K562 (cell line): ENCODE measurements around the gene NPPC. TPM values are rescaled to one million over a fixed set of nuclear protein-coding genes. Genes with fewer than 3 reads are reported as not detected.

ENCODE experiments used
- ATAC-seq: fragments of 200-7000 bp; cut with Tn5 transposase; 3 replicates; pipeline ENCODE4 v1.9.1; 2020; ENCODE audit warnings: moderate library complexity
- BruUV-seq: library from RNA; stranded (reverse); fragments of 400-500 nt; replicated peaks from 2 replicates; lab custom pipeline; 2021; lab: Mats Ljungman, UMichigan
- CTCF ChIA-PET: fragments of 300-600 bp; formaldehyde crosslinking; extraction: SDS; loops from one replicate; lab custom pipeline; 2021; ENCODE audit warnings: low intra/inter-chr PET ratio; lab: Yijun Ruan, JAX
- POLR2A ChIA-PET: fragments of 300-600, 350-650 bp; sonication (Branson Sonifier 250); formaldehyde crosslinking; extraction: SDS; loops from one replicate; lab custom pipeline; 2021; ENCODE audit warnings: antibody characterized with exemption, inconsistent platforms; lab: Yijun Ruan, JAX
- DNase-seq, 4 experiments: peaks; one replicate each; pipeline versions ENCODE4 v3.0.0 to v3.0.0-alpha.2; 2011 to 2018; ENCODE audit warnings: low spot score in 3 of 4, mixed read lengths in 3 of 4; ENCODE audit errors: extremely low read depth in 1 of 4
- FAIRE-seq: peaks from 2 replicates; lab custom pipeline; 2011; peaks lifted over from hg19 to GRCh38; lab: Jason Lieb, UNC
- H2AFZ ChIP-seq: 2 replicates; pipeline ENCODE4 v1.6.0; 2011; ENCODE audit warnings: low read depth, low read length, control low read depth, inconsistent platforms
- H3K27ac ChIP-seq: fragments of 200-600 bp; 3 replicates; pipeline ENCODE4 v1.8.0; 2011; ENCODE audit warnings: low read depth, mild to moderate bottlenecking, control low read depth, inconsistent platforms, low read length, moderate library complexity, mixed read lengths; ENCODE audit errors: extremely low read depth
- H3K27me3 ChIP-seq, 2 experiments: fragments of 300-600 bp in 1 of 2; 2 replicates in 1 of 2; 3 replicates in 1 of 2; pipeline versions ENCODE4 v1.6.0 to v1.8.0; 2011; ENCODE audit warnings: inconsistent platforms in 2 of 2, low read length in 2 of 2, mild to moderate bottlenecking in 1 of 2, mixed read lengths in 1 of 2, moderate library complexity in 1 of 2; ENCODE audit not compliant: control insufficient read depth in 2 of 2, insufficient read depth in 2 of 2
- H3K36me3 ChIP-seq: fragments of 300-600 bp; 3 replicates; pipeline ENCODE4 v1.8.0; 2011; ENCODE audit warnings: mild to moderate bottlenecking, low read length, inconsistent platforms; ENCODE audit not compliant: control insufficient read depth, insufficient read depth
- H3K4me1 ChIP-seq, 2 experiments: fragments of 200-600 bp in 1 of 2; replicated peaks in 1 of 2; 2 replicates in 1 of 2; 3 replicates in 1 of 2; pipeline versions ENCODE4 v1.5.1 to v1.8.0; 2011; ENCODE audit warnings: inconsistent platforms in 2 of 2, low read length in 2 of 2, mild to moderate bottlenecking in 1 of 2, mixed read lengths in 1 of 2, moderate library complexity in 1 of 2; ENCODE audit not compliant: control insufficient read depth in 2 of 2, insufficient read depth in 2 of 2
- H3K4me2 ChIP-seq: 2 replicates; pipeline ENCODE4 v1.6.1; 2011; ENCODE audit warnings: low read length, control low read depth, inconsistent platforms, mixed read lengths; ENCODE audit not compliant: insufficient read depth
- H3K4me3 ChIP-seq: fragments of 200-600 bp; sonication (generic), shearing (Covaris generic); 2 replicates; pipeline ENCODE4 v1.5.1; 2016; ENCODE audit warnings: control low read depth, inconsistent platforms
- H3K79me2 ChIP-seq: fragments of 200-600 bp; 3 replicates; pipeline ENCODE4 v1.8.0; 2011; ENCODE audit warnings: low read length, inconsistent platforms; ENCODE audit not compliant: control insufficient read depth, insufficient read depth
- H3K9ac ChIP-seq, 2 experiments: 2 replicates each; pipeline versions ENCODE4 v1.6.0 to v1.6.1; 2011; ENCODE audit warnings: low read depth in 2 of 2, low read length in 2 of 2, control low read depth in 1 of 2, inconsistent platforms in 1 of 2, mild to moderate bottlenecking in 1 of 2, mixed read lengths in 1 of 2; ENCODE audit not compliant: insufficient read depth in 1 of 2
- H3K9me1 ChIP-seq: one replicate; pipeline ENCODE4 v1.6.0; 2011; ENCODE audit warnings: inconsistent platforms, mild to moderate bottlenecking, low read length, moderate library complexity; ENCODE audit not compliant: control insufficient read depth, insufficient read depth
- H3K9me3 ChIP-seq: replicated peaks from 2 replicates; pipeline ENCODE4 v1.5.1; 2011; ENCODE audit warnings: low read depth, low read length, inconsistent platforms; ENCODE audit not compliant: control insufficient read depth, insufficient read depth
- H4K20me1 ChIP-seq: replicated peaks from 2 replicates; pipeline ENCODE4 v1.6.1; 2011; ENCODE audit warnings: low read length, inconsistent platforms, mixed read lengths; ENCODE audit not compliant: control insufficient read depth, insufficient read depth
- TBP ChIP-seq: optimal IDR thresholded peaks from 2 replicates; pipeline ENCODE3; 2011; ENCODE audit warnings: low read depth, low read length, improper control_type of control experiment
- TSC22D4 ChIP-seq: fragments of 450-650 bp; IDR thresholded peaks from 2 replicates; pipeline ENCODE4 v1.6.1; 2016; ENCODE audit warnings: missing genetic modification characterization, missing biosample characterization, control low read depth
- WGBS: fragments of 100-300 bp; shearing (Covaris generic); methylation state at CpG from one replicate; pipeline ENCODE4 v1.1.6; 2016; ENCODE audit warnings: low coverage, mixed read lengths; ENCODE audit not compliant: insufficient coverage; ENCODE audit errors: missing lambda C conversion rate; 5-methylcytosine and 5-hydroxymethylcytosine counted together
- in situ Hi-C: fragments of 300-500 bp; cut with MboI; formaldehyde crosslinking; loops from 4 replicates; pipeline ENCODE4 v1.15.0; 2018; ENCODE audit warnings: inconsistent platforms, mixed read lengths
- intact Hi-C: fragments of 100-400 bp; cut with micrococcal nuclease; formaldehyde crosslinking; loops from 2 replicates; pipeline ENCODE4 v1.14.2; 2022
- polyA plus RNA-seq, 8 experiments: library from polyadenylated mRNA; depleted of rRNA in 4 of 8; stranded (reverse) in 5 of 8; unstranded in 3 of 8; fragments of >200 nt; fragmentation: Nextera tagmentation in 2 of 8; fragmentation: Illumina TruSeq in 1 of 8; extraction: Ambion mirVana in 2 of 8; extraction: Trizol in 1 of 8; gene quantifications; 2 replicates each; pipeline versions ENCODE4 v1.2.1 to v1.2.3, GENCODE V29; 2011 to 2014; ENCODE audit warnings: inconsistent platforms in 1 of 8, missing spikeins in 1 of 8
- total RNA-seq, 7 experiments: library from RNA; depleted of rRNA in 6 of 7; stranded (reverse); fragments of >200 nt in 6 of 7; fragmentation: Illumina TruSeq in 2 of 7; extraction: Trizol in 2 of 7; gene quantifications; 2 replicates each; pipeline versions ENCODE4 v1.2.1 to v1.2.3, GENCODE V29; 2011 to 2021; ENCODE audit warnings: low replicate concordance in 1 of 7

NPPC gene
- total and polyA plus RNA-seq, 9 of the 15 experiments (the other 6 are each of a cell fraction or from before 2014, with no cell fraction given), result not detected

GRCh38 chr2:231879216-231879615 lies 47.0 kb downstream of the NPPC start:
- H2AFZ ChIP-seq, result no peak overlapping the region
- H3K27me3 ChIP-seq, result peaks cover 4 to 28% of the 10 kb centered on the region in 2 experiments
- no peaks in the 10 kb centered on the region for H4K20me1 ChIP-seq
- no peaks in the 10 kb centered on the region for H3K4me1 ChIP-seq
- no peak for DNase-seq
- no peak for TF ChIP-seq TSC22D4
- FAIRE-seq, result no peak
- no peaks in the 10 kb centered on the region for H3K79me2 ChIP-seq
- H3K4me2 ChIP-seq, result no peak overlapping the region
- ChIA-PET POLR2A (interaction anchor here (0.6 kb wide), 1 partner anchor 915 kb away, joined by 3 read pairs; no protein-coding TSS in a partner anchor), CTCF (interaction anchor here (0.6 kb wide), 2 partner anchors 10 to 14 kb away, joined by 3 to 4 read pairs; no protein-coding TSS in a partner anchor)
- H3K9me1 ChIP-seq, result no peaks in the 10 kb centered on the region
- in situ Hi-C loops (no loop called here), intact Hi-C loops (no loop called here)
- H3K36me3 ChIP-seq, result no peaks in the 10 kb centered on the region
- no peak overlapping the region for H3K27ac ChIP-seq
- 0% methylated on average over 2 of the region's 7 CpGs for WGBS
- no TSS peak for BruUV-seq
- H3K9ac ChIP-seq, result no peak overlapping the region
- H3K9me3 ChIP-seq, result no peaks in the 10 kb centered on the region
- no peak overlapping the region for H3K4me3 ChIP-seq
- ATAC-seq, result no peak

GRCh38 chr2:231877533-231878456 lies 48.4 kb downstream of the NPPC start:
- Histone ChIP-seq H3K4me2 (no peak overlapping the region), H3K9me3 (no peaks in the 10 kb centered on the region), H3K27me3 (peaks cover 4 to 24% of the 10 kb centered on the region in 2 experiments; a peak in 4 of 5 replicates), H3K27ac (no peak overlapping the region), H3K36me3 (no peaks in the 10 kb centered on the region), H3K9me1 (no peaks in the 10 kb centered on the region), H3K4me1 (no peaks in the 10 kb centered on the region), H3K9ac (no peak overlapping the region), H3K4me3 (no peak overlapping the region), H3K79me2 (no peaks in the 10 kb centered on the region), H2AFZ (no peak overlapping the region), H4K20me1 (no peaks in the 10 kb centered on the region)
- no peak for ATAC-seq
- POLR2A ChIA-PET, result interaction anchor here (0.6 kb wide), 1 partner anchor 1453 kb away, joined by 4 read pairs; no protein-coding TSS in a partner anchor
- no peak for FAIRE-seq
- in situ Hi-C loops (no loop called here), intact Hi-C loops (no loop called here)
- no TSS peak for BruUV-seq
- WGBS, result 4% methylated on average over 12 of the region's 15 CpGs
- CTCF ChIA-PET, result no interaction called here
- no peak for DNase-seq
- no peak for TF ChIP-seq TBP
